Measurements from ENCODE around the gene ENTPD8.

Gene ENTPD8

DNA sequence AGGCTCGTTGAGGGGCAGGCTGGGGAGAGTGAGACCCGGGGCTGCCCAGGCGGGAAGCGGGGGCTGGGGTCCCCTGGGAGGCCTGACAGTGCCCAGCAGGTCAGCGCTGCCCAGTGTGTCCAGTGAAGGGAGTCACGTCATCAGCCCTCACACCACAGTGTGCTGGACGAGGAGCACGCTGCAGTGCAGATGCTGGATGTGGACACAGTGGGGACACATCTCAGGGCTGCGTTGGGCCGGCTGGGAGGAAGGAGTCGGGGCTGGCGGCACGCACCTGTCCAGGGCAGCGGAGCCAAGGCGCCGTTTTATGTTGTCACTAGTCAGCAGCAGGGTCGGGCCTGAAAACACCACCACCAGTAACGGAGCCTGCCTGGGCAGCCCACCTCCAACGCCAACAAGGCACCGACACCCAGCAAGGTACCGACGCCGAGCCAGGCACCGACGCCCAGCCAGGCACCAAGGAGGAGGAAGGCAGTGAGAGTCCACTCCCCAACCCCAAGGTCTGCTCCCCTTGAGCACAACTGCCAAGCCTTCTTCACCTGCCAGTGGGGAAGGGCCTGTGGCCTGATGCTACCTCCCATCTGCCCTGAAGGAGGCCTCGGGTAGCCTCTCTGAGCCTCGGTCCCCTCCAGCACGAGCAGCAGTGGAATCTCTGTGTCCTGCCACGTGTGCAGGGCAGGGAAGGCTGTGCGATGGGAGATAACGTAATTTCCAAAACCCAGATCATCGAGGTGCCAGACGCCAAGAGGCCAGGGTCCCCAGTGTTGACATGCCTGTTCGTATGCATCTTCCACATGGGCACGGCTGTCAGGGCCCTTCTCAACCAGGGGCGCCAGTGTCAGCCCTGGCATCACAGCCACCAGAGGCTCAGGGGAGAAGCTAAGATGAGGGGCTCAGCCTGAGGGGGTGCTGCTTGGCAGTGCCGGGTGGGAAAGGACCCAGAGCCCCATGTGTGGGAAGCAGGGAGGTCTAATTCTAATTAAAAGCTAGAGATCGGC, 39.8 kb upstream of the ENTPD8 start:
- no peak overlapping the region for H3K4me3 ChIP-seq (ENCODE audit: low read depth, low read length)
- no peak for DNase-seq (ENCODE audit: low read depth)

DNA sequence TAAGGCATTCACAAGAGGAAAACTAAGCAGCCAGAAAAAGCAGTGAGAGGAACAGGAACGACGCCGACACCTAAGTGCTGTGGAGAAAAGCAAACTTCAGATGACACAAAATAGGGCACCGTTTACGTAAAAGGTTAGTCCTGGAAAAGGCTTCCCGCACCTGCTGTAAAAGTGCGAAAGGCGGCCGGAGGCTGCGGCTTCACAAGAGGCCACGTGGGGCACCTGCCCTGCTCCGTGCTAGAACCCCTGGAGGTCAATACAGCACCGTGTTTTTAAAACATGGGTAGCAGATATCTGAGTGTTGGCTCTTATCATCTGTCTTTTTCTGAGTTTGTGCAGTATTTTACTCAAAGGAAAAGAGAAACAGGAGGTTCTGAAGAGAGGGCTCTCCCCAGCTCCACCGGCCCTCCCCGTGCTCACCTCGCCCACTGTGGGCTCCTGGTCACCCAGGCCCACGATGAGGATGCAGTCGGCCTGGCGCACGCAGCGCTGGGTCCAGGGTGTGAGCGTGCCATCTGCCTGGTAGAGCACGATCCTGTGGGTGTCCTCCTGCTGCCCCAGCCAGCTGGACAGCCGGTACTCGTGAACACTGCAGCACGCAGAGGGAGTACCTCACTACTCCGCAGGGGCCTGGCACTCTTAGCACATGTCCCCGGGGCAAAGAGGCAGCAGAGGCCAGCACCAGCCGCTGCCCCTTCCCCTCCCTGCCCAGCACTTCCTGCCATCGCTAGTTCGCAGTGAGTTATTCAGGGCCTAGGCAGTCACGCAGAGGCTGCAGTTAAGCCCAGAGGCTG, 38.9 kb upstream of the ENTPD8 start:
- in situ Hi-C loops (cut with HindIII; ENCODE audit: low sequenced_read_pairs): no loop called here
- TF ChIP-seq, protein P1, sequence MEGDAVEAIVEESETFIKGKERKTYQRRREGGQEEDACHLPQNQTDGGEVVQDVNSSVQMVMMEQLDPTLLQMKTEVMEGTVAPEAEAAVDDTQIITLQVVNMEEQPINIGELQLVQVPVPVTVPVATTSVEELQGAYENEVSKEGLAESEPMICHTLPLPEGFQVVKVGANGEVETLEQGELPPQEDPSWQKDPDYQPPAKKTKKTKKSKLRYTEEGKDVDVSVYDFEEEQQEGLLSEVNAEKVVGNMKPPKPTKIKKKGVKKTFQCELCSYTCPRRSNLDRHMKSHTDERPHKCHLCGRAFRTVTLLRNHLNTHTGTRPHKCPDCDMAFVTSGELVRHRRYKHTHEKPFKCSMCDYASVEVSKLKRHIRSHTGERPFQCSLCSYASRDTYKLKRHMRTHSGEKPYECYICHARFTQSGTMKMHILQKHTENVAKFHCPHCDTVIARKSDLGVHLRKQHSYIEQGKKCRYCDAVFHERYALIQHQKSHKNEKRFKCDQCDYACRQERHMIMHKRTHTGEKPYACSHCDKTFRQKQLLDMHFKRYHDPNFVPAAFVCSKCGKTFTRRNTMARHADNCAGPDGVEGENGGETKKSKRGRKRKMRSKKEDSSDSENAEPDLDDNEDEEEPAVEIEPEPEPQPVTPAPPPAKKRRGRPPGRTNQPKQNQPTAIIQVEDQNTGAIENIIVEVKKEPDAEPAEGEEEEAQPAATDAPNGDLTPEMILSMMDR (IDR thresholded peaks at IDR 0.05; ENCODE audit: low read depth, low read length, missing control alignments): no peak
- H3K4me3 ChIP-seq (ENCODE audit: low read depth, low read length): no peak overlapping the region
- DNase-seq (ENCODE audit: low read depth): no peak

More for the DNA sequence above, 39.8 kb upstream of the ENTPD8 start:
- TF ChIP-seq, protein P1 (IDR thresholded peaks at IDR 0.05; ENCODE audit: low read depth, low read length, missing control alignments): no peak
- in situ Hi-C loops (cut with HindIII; ENCODE audit: low sequenced_read_pairs): no loop called here

DNA sequence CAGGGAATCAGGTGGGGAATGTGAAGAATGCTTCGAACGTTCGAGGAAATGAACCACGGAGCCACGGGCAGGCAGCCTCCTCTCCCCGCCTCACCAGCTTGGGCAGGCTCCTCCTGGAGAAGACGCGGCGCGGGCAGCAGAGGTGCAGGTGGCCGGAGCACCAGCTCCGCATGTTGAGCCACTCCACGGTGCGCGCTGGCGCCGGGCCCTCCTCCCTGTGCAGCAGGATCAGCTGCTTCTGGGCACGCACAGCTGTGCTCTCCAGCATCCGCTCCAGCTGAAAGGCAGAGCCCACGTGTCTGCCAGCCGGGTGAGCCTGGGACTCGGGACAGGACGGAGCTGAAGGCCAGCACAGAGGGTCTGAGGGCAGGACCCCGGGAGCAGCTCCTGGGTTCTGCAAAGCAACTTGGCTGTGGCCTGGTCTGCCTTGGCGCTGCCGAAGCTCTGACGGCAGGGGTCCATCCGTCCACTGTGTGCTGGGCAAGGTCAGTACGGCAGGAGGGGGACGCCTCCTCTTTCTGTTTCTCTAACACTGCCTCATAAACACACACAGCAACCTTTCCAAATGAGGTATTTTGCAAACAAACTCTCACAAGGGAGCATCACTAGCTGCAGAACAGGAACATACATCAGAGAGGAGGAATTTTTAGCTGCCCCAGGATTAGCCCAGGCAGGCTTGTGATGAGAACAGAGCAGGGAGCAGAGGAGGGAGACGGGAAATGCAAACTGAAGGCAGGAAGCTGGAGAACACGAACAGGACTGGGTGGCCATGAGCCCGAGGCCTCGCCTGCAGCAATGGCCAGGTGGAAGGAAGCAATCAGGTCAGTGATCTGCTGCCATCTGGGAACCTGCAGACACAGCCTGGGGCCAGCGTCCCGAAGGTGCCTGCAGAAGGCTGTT, 38.1 kb upstream of the ENTPD8 start:
- TF ChIP-seq, protein P1 (IDR thresholded peaks at IDR 0.05; ENCODE audit: low read depth, low read length, missing control alignments): no peak
- in situ Hi-C loops (cut with HindIII; ENCODE audit: low sequenced_read_pairs): no loop called here
- no peak for DNase-seq (ENCODE audit: low read depth)
- no peak overlapping the region for H3K4me3 ChIP-seq (ENCODE audit: low read depth, low read length)

DNA sequence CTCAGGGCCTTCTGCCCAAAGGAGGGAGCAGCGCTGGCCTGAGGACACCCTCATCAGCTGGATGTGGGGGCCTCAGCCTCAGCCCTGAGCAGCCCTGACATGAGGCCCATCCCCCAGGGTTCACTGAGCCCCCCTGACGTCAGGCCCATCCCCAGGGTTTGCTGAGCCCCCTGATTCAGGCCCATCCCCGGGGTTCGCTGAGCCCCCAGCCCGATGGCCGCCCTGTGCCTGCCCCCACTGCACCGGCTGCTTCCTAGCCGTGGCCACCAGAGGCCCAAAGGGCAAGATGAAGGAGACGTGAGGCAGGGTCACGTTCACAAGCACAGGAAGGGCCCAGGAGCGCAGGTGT, 37.4 kb upstream of the ENTPD8 start:
- TF ChIP-seq, protein P1 (IDR thresholded peaks at IDR 0.05; ENCODE audit: low read depth, low read length, missing control alignments): no peak
- in situ Hi-C loops (cut with HindIII; ENCODE audit: low sequenced_read_pairs): no loop called here
- DNase-seq (ENCODE audit: low read depth): no peak
- no peak overlapping the region for H3K4me3 ChIP-seq (ENCODE audit: low read depth, low read length)

DNA sequence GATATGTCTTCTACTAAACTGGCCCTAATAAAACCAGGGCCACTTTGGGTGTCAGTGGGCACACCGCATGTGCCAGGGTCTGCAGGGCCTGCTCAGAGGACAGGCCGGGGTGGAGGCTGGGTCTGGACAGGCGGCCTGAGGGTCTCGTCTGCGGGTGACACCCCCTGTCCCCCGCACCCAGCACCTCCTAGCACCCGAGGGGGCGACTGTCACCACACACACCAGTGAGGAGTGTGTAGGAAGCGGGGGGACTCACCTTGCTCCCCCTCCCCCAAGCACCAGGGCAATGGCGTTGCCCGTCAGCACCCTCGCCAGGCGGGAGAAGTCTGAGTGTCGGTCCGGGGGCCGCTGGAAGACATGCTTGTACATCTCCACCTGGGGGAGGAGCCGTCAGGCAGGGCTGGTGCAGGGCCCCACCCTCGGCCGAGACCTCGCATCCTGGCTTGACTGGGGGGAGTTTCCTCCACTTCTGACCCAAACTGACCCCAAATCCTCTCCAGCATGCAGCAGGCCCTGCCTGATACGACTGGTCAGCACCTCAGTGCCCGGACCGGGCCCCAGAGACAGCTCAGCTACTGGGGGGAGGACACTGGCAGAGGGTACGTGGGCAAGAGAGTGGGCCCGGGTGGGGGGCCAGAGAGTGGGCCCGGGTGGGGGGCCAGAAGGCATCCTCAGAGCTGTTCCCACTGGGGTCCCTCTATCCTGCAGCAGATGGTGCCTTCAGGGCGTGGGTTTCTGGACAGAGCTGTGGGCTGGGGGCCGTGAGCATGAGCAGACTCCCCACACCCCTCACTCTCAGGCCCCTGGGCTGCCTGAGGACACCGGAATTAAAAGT, 36.8 kb upstream of the ENTPD8 start:
- no peak for DNase-seq (ENCODE audit: low read depth)
- in situ Hi-C loops (cut with HindIII; ENCODE audit: low sequenced_read_pairs): no loop called here
- H3K4me3 ChIP-seq (ENCODE audit: low read depth, low read length): no peak overlapping the region
- TF ChIP-seq, protein P1 (IDR thresholded peaks at IDR 0.05; ENCODE audit: low read depth, low read length, missing control alignments): no peak
